K562 (cell line): ENCODE results near the gene PCBP3. TPM values are rescaled to one million over a fixed set of nuclear protein-coding genes. Genes with fewer than 3 reads are reported as not detected.

ENCODE experiments used
- ATAC-seq: fragments of 200-7000 bp; cut with Tn5 transposase; 3 replicates; pipeline ENCODE4 v1.9.1; 2020; ENCODE audit warnings: moderate library complexity
- BruUV-seq: library from RNA; stranded (reverse); fragments of 400-500 nt; replicated peaks from 2 replicates; lab custom pipeline; 2021; lab: Mats Ljungman, UMichigan
- CTCF ChIA-PET: fragments of 300-600 bp; formaldehyde crosslinking; extraction: SDS; loops from one replicate; lab custom pipeline; 2021; ENCODE audit warnings: low intra/inter-chr PET ratio; lab: Yijun Ruan, JAX
- POLR2A ChIA-PET: fragments of 300-600, 350-650 bp; sonication (Branson Sonifier 250); formaldehyde crosslinking; extraction: SDS; loops from one replicate; lab custom pipeline; 2021; ENCODE audit warnings: antibody characterized with exemption, inconsistent platforms; lab: Yijun Ruan, JAX
- DNase-seq, 4 experiments: peaks; one replicate each; pipeline versions ENCODE4 v3.0.0 to v3.0.0-alpha.2; 2011 to 2018; ENCODE audit warnings: low spot score in 3 of 4, mixed read lengths in 3 of 4; ENCODE audit errors: extremely low read depth in 1 of 4
- FAIRE-seq: peaks from 2 replicates; lab custom pipeline; 2011; peaks lifted over from hg19 to GRCh38; lab: Jason Lieb, UNC
- H2AFZ ChIP-seq: 2 replicates; pipeline ENCODE4 v1.6.0; 2011; ENCODE audit warnings: low read depth, low read length, control low read depth, inconsistent platforms
- H3K27ac ChIP-seq: fragments of 200-600 bp; 3 replicates; pipeline ENCODE4 v1.8.0; 2011; ENCODE audit warnings: low read depth, mild to moderate bottlenecking, control low read depth, inconsistent platforms, low read length, moderate library complexity, mixed read lengths; ENCODE audit errors: extremely low read depth
- H3K27me3 ChIP-seq, 2 experiments: fragments of 300-600 bp in 1 of 2; 2 replicates in 1 of 2; 3 replicates in 1 of 2; pipeline versions ENCODE4 v1.6.0 to v1.8.0; 2011; ENCODE audit warnings: inconsistent platforms in 2 of 2, low read length in 2 of 2, mild to moderate bottlenecking in 1 of 2, mixed read lengths in 1 of 2, moderate library complexity in 1 of 2; ENCODE audit not compliant: control insufficient read depth in 2 of 2, insufficient read depth in 2 of 2
- H3K36me3 ChIP-seq: fragments of 300-600 bp; 3 replicates; pipeline ENCODE4 v1.8.0; 2011; ENCODE audit warnings: mild to moderate bottlenecking, low read length, inconsistent platforms; ENCODE audit not compliant: control insufficient read depth, insufficient read depth
- H3K4me1 ChIP-seq, 2 experiments: fragments of 200-600 bp in 1 of 2; replicated peaks in 1 of 2; 2 replicates in 1 of 2; 3 replicates in 1 of 2; pipeline versions ENCODE4 v1.5.1 to v1.8.0; 2011; ENCODE audit warnings: inconsistent platforms in 2 of 2, low read length in 2 of 2, mild to moderate bottlenecking in 1 of 2, mixed read lengths in 1 of 2, moderate library complexity in 1 of 2; ENCODE audit not compliant: control insufficient read depth in 2 of 2, insufficient read depth in 2 of 2
- H3K4me2 ChIP-seq: 2 replicates; pipeline ENCODE4 v1.6.1; 2011; ENCODE audit warnings: low read length, control low read depth, inconsistent platforms, mixed read lengths; ENCODE audit not compliant: insufficient read depth
- H3K4me3 ChIP-seq: fragments of 200-600 bp; sonication (generic), shearing (Covaris generic); 2 replicates; pipeline ENCODE4 v1.5.1; 2016; ENCODE audit warnings: control low read depth, inconsistent platforms
- H3K79me2 ChIP-seq: fragments of 200-600 bp; 3 replicates; pipeline ENCODE4 v1.8.0; 2011; ENCODE audit warnings: low read length, inconsistent platforms; ENCODE audit not compliant: control insufficient read depth, insufficient read depth
- H3K9ac ChIP-seq, 2 experiments: 2 replicates each; pipeline versions ENCODE4 v1.6.0 to v1.6.1; 2011; ENCODE audit warnings: low read depth in 2 of 2, low read length in 2 of 2, control low read depth in 1 of 2, inconsistent platforms in 1 of 2, mild to moderate bottlenecking in 1 of 2, mixed read lengths in 1 of 2; ENCODE audit not compliant: insufficient read depth in 1 of 2
- H3K9me1 ChIP-seq: one replicate; pipeline ENCODE4 v1.6.0; 2011; ENCODE audit warnings: inconsistent platforms, mild to moderate bottlenecking, low read length, moderate library complexity; ENCODE audit not compliant: control insufficient read depth, insufficient read depth
- H3K9me3 ChIP-seq: replicated peaks from 2 replicates; pipeline ENCODE4 v1.5.1; 2011; ENCODE audit warnings: low read depth, low read length, inconsistent platforms; ENCODE audit not compliant: control insufficient read depth, insufficient read depth
- H4K20me1 ChIP-seq: replicated peaks from 2 replicates; pipeline ENCODE4 v1.6.1; 2011; ENCODE audit warnings: low read length, inconsistent platforms, mixed read lengths; ENCODE audit not compliant: control insufficient read depth, insufficient read depth
- CBFB ChIP-seq: sonication (generic); formaldehyde crosslinking; IDR thresholded peaks from 2 replicates; pipeline ENCODE4 v1.4.0; 2020; ENCODE audit warnings: mild to moderate bottlenecking, missing genetic modification reagents
- CBX1 ChIP-seq: sonication (generic); IDR thresholded peaks from 2 replicates; pipeline ENCODE4 v1.6.1; 2016; ENCODE audit warnings: antibody characterized with exemption, low read depth, mild to moderate bottlenecking
- GATA2 ChIP-seq: sonication (generic); formaldehyde crosslinking; IDR thresholded peaks from 2 replicates; pipeline ENCODE4 v1.4.0; 2020; ENCODE audit warnings: mild to moderate bottlenecking, missing genetic modification reagents
- IFI16 ChIP-seq: fragments of 250-450 bp; sonication (Bioruptor Pico); IDR thresholded peaks from 2 replicates; pipeline ENCODE4 v2.1.2; 2022; ENCODE audit warnings: mild to moderate bottlenecking, inconsistent platforms
- LCOR ChIP-seq: sonication (generic); formaldehyde crosslinking; IDR thresholded peaks from 2 replicates; pipeline ENCODE4 v1.8.0; 2022; ENCODE audit warnings: mild to moderate bottlenecking, missing genetic modification reagents
- MCM2 ChIP-seq: fragments of 450-650 bp; IDR thresholded peaks from 2 replicates; pipeline ENCODE4 v1.6.1; 2017; ENCODE audit warnings: low read depth, mild to moderate bottlenecking
- PTTG1 ChIP-seq: fragments of 450-650 bp; IDR thresholded peaks from 2 replicates; pipeline ENCODE4 v1.6.1; 2016; ENCODE audit warnings: low read depth, mild to moderate bottlenecking, missing genetic modification characterization, missing compliant biosample characterization
- SUPT5H ChIP-seq: fragments of 450-650 bp; IDR thresholded peaks from 2 replicates; pipeline ENCODE4 v1.6.1; 2016
- ZBTB11 ChIP-seq, 3 experiments: fragments of 200-800 bp in 1 of 3; fragments of 250-450 bp in 1 of 3; fragments of 450-650 bp in 1 of 3; sonication (Bioruptor Pico) in 1 of 3; sonication (Bioruptor generic) in 1 of 3; formaldehyde crosslinking in 1 of 3; IDR thresholded peaks; 2 replicates each; pipeline versions ENCODE4 v1.6.1 to v1.8.0; 2016 to 2022; ENCODE audit warnings: mild to moderate bottlenecking in 2 of 3, missing genetic modification characterization in 2 of 3, missing compliant biosample characterization in 1 of 3, moderate library complexity in 1 of 3
- ZFX ChIP-seq: sonication (generic); formaldehyde crosslinking; IDR thresholded peaks from 2 replicates; pipeline ENCODE4 v1.8.0; 2022; ENCODE audit warnings: mild to moderate bottlenecking, missing genetic modification reagents, moderate library complexity
- ZNF217 ChIP-seq: sonication (generic); formaldehyde crosslinking; IDR thresholded peaks from 2 replicates; pipeline ENCODE4 v1.8.0; 2022; ENCODE audit warnings: mild to moderate bottlenecking, missing genetic modification reagents
- ZNF277 ChIP-seq: fragments of 250-450 bp; sonication (Bioruptor Pico); IDR thresholded peaks from 2 replicates; pipeline ENCODE4 v1.8.0; 2022; ENCODE audit warnings: inconsistent platforms, mild to moderate bottlenecking, moderate library complexity, borderline replicate concordance
- ZNF449 ChIP-seq: fragments of 250-450 bp; sonication (Bioruptor Pico); IDR thresholded peaks from 2 replicates; pipeline ENCODE4 v1.8.0; 2022; ENCODE audit warnings: moderate library complexity, mild to moderate bottlenecking, inconsistent platforms
- WGBS: fragments of 100-300 bp; shearing (Covaris generic); methylation state at CpG from one replicate; pipeline ENCODE4 v1.1.6; 2016; ENCODE audit warnings: low coverage, mixed read lengths; ENCODE audit not compliant: insufficient coverage; ENCODE audit errors: missing lambda C conversion rate; 5-methylcytosine and 5-hydroxymethylcytosine counted together
- in situ Hi-C: fragments of 300-500 bp; cut with MboI; formaldehyde crosslinking; loops from 4 replicates; pipeline ENCODE4 v1.15.0; 2018; ENCODE audit warnings: inconsistent platforms, mixed read lengths
- intact Hi-C: fragments of 100-400 bp; cut with micrococcal nuclease; formaldehyde crosslinking; loops from 2 replicates; pipeline ENCODE4 v1.14.2; 2022
- polyA plus RNA-seq, 8 experiments: library from polyadenylated mRNA; depleted of rRNA in 4 of 8; stranded (reverse) in 5 of 8; unstranded in 3 of 8; fragments of >200 nt; fragmentation: Nextera tagmentation in 2 of 8; fragmentation: Illumina TruSeq in 1 of 8; extraction: Ambion mirVana in 2 of 8; extraction: Trizol in 1 of 8; gene quantifications; 2 replicates each; pipeline versions ENCODE4 v1.2.1 to v1.2.3, GENCODE V29; 2011 to 2014; ENCODE audit warnings: inconsistent platforms in 1 of 8, missing spikeins in 1 of 8
- total RNA-seq, 7 experiments: library from RNA; depleted of rRNA in 6 of 7; stranded (reverse); fragments of >200 nt in 6 of 7; fragmentation: Illumina TruSeq in 2 of 7; extraction: Trizol in 2 of 7; gene quantifications; 2 replicates each; pipeline versions ENCODE4 v1.2.1 to v1.2.3, GENCODE V29; 2011 to 2021; ENCODE audit warnings: low replicate concordance in 1 of 7
- TF ChIP-seq, protein P1 (sequence below): sonication (generic); formaldehyde crosslinking; IDR thresholded peaks from 2 replicates; pipeline ENCODE4 v1.5.0; 2020; ENCODE audit warnings: missing genetic modification reagents

The PCBP3 gene
- total and polyA plus RNA-seq, 9 of the 15 experiments (the other 6 are each of a cell fraction or from before 2014, with no cell fraction given): 0.18 TPM; not detected in 8

- H3K9me3 ChIP-seq: no peaks in the 10 kb centered on the region
- peaks cover 0 to 11% of the 10 kb centered on the region in 2 experiments; a peak in 2 of 5 replicates for H3K4me1 ChIP-seq
- H3K9ac ChIP-seq: no peak overlapping the region
- ATAC-seq: no peak
- POLR2A ChIA-PET: interaction anchor here (1.0 kb wide), 1 partner anchor 8 kb away, joined by 3 read pairs; no protein-coding TSS in a partner anchor
- FAIRE-seq: no peak
- H3K27ac ChIP-seq: no peak overlapping the region
- no TSS peak for BruUV-seq
- no peaks in the 10 kb centered on the region for H3K79me2 ChIP-seq
- CTCF ChIA-PET: no interaction called here
- H3K27me3 ChIP-seq: peaks cover 37 to 81% of the 10 kb centered on the region in 2 experiments; a peak in 4 of 5 replicates
- 2% methylated on average over 14 of the region's 14 CpGs for WGBS
- H3K4me3 ChIP-seq: no peak overlapping the region
- in situ Hi-C loops: loop anchor here (25.0 kb wide), 1 partner anchor 870 kb away; no protein-coding TSS in a partner anchor
- TF ChIP-seq ZBTB11 (CRISPR knock-in tag; IDR thresholded peaks at IDR 0.05) (no peak), SUPT5H (no peak), CBX1 (no peak), CBFB (CRISPR knock-in tag) (no peak), ZNF277 (no peak), ZNF217 (CRISPR knock-in tag) (no peak), PTTG1 (tag) (no peak), LCOR (CRISPR knock-in tag) (no peak), ZNF449 (CRISPR knock-in tag) (no peak), IFI16 (CRISPR knock-in tag) (no peak), GATA2 (no peak), ZFX (no peak), MCM2 (no peak)
- TF ChIP-seq, protein P1, sequence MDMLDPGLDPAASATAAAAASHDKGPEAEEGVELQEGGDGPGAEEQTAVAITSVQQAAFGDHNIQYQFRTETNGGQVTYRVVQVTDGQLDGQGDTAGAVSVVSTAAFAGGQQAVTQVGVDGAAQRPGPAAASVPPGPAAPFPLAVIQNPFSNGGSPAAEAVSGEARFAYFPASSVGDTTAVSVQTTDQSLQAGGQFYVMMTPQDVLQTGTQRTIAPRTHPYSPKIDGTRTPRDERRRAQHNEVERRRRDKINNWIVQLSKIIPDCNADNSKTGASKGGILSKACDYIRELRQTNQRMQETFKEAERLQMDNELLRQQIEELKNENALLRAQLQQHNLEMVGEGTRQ (CRISPR knock-in tag): no peak
- intact Hi-C loops: no loop called here
- H3K4me2 ChIP-seq: no peak overlapping the region
- no peaks in the 10 kb centered on the region for H3K36me3 ChIP-seq
- no peaks in the 10 kb centered on the region for H3K9me1 ChIP-seq
- H4K20me1 ChIP-seq: peaks cover 20% of the 10 kb centered on the region
- H2AFZ ChIP-seq: no peak overlapping the region
- DNase-seq: no peak
Measured at GRCh38 chr21:45831991-45832740, 188.6 kb downstream of the PCBP3 start.
